ENCODE measurements around the gene LGR5.

GRCh38 chr12:71393625-71394024 is 46.0 kb upstream of the LGR5 start:
- TF ChIP-seq, protein P1, sequence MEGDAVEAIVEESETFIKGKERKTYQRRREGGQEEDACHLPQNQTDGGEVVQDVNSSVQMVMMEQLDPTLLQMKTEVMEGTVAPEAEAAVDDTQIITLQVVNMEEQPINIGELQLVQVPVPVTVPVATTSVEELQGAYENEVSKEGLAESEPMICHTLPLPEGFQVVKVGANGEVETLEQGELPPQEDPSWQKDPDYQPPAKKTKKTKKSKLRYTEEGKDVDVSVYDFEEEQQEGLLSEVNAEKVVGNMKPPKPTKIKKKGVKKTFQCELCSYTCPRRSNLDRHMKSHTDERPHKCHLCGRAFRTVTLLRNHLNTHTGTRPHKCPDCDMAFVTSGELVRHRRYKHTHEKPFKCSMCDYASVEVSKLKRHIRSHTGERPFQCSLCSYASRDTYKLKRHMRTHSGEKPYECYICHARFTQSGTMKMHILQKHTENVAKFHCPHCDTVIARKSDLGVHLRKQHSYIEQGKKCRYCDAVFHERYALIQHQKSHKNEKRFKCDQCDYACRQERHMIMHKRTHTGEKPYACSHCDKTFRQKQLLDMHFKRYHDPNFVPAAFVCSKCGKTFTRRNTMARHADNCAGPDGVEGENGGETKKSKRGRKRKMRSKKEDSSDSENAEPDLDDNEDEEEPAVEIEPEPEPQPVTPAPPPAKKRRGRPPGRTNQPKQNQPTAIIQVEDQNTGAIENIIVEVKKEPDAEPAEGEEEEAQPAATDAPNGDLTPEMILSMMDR (IDR thresholded peaks at IDR 0.05; ENCODE audit: low read depth, low read length): no peak
- no peak for TF ChIP-seq EZH2phosphoT487 (IDR thresholded peaks at IDR 0.05; ENCODE audit: low read depth)

All from OCI-LY3 (cell line).